HG02763 (cell line): ENCODE measurements around the gene ETFBKMT.
A peak's percentile ranks its signal among the peaks of the same experiment; 100 is the strongest.
"Not testable (repeated sequence)": the region's sequence is repeated elsewhere in the genome, so short reads cannot be mapped to it uniquely, and the experiment has no call there.

Source experiments
- ATAC-seq: cut with Tn5 transposase; IDR thresholded peaks from one replicate; pipeline ENCODE4 v1.9.1; 2021; ENCODE audit warnings: mild to moderate bottlenecking, moderate library complexity; ENCODE audit not compliant: unreplicated experiment

Gene ETFBKMT

DNA sequence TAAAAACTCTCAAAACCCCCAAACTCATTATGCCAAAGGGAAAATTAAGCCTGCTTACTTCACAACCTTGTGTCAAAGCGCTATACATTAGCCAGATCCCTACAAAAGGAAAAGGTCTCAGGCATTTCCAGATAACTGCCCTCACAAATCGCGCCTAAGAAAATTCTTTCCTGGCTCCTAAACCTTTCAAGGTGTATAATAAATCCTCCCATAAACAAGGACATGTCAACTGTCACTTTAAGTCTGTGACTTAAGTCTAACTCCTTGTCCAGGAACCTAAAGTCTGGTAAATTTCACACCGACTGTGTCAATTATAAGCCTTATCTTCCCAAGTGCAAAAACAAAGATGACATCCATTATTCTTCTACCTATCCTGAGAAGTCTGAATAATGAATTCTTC is 4.3 kb upstream of the ETFBKMT start:
- no peak for ATAC-seq

DNA sequence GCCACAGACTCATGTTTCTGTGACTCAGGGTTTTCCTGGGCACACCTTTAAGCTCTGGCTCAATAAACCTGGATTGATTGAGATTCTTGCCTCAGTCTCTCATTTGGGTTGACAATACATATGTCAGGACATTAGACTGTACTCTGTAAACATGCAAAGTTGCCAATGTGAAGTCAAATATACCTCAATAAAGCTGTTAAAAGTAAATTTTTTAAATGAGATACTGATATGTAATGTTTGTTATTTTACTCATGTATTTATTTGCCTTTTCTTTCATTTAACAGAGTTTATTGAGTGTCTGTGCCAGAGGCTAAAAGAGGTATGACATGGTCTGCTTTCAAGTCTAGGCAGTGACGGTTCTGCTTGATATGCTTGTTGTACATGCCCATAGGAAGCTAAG is 3.7 kb upstream of the ETFBKMT start:
- no peak for ATAC-seq

DNA sequence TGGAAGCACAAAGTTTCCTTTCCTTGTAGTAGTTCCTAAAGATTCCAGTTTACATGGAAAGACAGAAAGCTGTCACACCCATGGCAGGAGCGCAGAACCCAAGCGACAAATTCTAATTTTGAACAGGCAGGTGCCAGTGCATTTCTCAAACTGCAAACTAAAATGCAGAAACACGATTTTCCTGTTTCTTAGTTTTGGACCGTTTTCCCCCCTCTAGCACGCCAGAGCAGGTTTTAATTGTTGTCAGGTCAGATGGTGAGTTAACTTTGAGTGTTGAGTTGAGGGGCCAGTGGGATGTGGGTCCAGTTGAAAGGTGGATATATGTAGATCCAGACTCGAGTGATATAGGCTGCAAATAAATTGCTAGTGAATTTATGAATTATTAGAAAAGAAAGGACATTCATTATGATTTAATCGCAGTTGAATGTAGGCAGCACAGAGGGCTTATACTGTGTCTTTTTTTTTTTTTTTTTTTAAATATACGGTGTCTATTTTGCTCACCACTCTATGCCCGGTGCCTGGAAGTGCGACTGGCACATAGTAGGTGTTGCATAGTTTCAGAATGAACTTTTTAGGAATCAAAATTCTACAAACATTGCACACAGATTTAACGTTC is 909 bp upstream of the ETFBKMT start:
- no peak for ATAC-seq

DNA sequence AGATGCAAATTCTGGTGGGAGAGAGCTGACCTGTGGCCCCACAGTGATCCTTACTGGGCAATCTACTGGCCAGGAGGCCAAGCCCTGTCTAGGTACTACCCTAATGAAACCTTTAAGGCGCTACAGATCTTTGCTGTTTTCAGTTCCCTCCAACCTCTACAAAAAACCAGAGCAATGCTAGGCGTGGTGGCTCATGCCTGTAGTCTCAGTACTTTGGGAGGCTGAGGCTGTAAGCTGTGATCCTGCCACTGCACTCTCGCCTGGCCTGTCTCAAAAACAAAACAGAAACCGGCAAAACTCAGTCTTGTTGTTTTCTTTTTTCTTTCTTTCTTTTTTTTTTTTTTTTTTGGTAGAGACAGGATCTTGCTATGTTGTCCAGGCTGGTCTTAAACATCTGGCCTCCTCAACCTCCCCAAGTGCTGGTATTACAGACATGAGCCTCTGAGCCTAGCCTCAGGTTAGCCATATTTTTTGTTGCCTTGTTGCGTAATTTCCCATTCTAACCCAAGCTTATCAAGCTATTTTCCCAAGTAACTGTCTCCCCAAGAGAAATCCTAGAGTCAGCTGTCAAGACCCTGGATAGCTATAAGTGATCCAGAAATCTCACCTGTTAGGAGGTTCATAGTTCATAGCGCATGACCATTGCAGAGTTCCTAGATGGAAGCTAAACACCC is 2.8 kb downstream of the ETFBKMT start:
- no peak for ATAC-seq

DNA sequence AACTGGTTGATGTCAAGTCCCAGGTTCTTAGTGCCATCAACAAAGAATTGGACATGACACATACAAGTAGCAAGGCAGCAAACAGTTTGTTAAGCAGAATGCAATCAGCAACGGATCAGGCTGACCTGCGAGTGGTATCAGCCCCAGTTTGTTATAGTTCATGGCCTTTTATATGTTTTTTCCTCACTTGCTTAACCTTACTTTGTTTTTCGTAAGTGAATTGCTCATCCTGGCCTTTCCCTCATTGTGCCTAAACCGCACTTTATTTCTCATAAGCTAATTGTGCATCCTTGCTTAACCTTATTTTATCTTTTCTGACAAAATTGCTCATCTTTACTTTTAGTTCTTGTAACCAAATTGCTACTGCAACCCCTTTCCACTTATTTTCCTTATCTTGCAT is 4.1 kb downstream of the ETFBKMT start:
- no peak for ATAC-seq

DNA sequence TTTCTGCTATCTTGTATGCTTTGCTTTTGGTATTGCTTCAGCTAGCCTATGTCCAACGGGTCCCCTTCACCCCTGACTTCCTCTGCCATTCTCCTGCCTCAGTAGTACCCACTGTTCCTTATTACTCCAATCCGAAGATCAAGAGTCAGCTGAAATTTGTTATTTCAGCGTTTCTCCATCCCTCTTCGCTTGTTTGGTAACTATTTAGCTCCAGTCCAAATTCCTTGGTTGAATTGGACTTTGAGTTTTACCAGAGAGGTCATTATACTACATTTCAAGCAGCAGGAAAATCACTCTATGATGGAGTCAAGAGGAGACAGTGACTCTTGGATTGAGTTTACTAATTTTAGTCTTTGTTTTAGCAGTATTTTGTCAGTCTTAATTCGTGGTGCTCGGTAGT is 4.5 kb downstream of the ETFBKMT start:
- ATAC-seq = no peak

DNA sequence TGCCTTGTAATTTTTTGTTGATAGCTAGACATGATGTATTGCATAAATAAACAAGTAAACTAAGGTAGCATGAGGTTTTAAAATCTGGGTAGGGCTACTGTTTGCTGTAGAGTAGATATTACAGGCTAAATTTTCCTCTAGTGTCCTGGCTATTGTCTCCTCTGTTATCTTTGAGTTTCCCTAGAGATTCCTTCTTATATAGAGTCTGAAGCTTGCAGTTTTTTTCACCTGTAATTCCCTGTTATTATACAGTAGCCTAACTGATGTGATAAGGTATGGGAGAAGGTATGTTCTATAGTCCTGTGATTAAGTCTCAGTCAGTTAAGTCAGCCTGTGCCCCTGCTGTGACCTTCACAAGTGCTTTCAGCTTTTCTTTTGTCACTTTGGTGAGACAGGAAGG is 9.5 kb downstream of the ETFBKMT start:
- ATAC-seq = no peak

DNA sequence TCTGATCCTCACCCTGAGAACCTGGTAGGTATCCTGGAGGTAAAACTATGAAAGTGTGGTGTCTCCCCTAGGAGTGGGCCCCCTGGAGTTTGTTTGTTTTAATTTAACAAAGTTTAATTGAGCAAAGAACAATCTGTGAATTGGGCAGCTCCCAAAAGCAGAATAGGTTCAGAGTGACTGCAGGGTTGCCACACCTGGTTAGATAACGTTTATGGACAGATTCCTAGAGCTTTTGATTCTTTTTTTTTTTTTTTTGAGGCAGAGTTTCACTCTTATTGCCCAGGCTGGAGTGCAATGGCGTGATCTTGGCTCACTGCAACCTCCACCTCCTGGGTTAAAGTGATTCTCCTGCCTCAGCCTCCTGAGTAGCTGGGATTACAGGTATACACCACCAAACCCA is 10.1 kb downstream of the ETFBKMT start:
- not testable (repeated sequence) for ATAC-seq

DNA sequence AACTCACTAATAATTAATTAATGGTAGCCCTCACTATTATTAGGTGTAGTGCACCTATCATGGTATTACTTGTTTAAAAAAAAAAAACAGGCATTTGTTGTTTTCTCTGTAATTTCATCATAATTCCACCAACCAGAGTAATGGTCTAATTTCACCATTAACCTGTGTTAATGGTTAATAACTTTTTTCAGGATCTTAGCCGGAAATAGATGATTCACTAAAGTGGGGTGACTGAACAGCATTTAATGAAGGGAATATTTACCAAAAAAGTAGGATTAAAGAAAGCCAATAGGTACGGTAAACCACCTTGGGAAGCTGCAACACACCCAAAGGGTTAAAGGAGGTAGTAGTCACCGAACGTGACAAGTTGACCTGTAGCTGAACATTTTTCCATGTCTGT is 13.0 kb downstream of the ETFBKMT start:
- ATAC-seq = no peak

DNA sequence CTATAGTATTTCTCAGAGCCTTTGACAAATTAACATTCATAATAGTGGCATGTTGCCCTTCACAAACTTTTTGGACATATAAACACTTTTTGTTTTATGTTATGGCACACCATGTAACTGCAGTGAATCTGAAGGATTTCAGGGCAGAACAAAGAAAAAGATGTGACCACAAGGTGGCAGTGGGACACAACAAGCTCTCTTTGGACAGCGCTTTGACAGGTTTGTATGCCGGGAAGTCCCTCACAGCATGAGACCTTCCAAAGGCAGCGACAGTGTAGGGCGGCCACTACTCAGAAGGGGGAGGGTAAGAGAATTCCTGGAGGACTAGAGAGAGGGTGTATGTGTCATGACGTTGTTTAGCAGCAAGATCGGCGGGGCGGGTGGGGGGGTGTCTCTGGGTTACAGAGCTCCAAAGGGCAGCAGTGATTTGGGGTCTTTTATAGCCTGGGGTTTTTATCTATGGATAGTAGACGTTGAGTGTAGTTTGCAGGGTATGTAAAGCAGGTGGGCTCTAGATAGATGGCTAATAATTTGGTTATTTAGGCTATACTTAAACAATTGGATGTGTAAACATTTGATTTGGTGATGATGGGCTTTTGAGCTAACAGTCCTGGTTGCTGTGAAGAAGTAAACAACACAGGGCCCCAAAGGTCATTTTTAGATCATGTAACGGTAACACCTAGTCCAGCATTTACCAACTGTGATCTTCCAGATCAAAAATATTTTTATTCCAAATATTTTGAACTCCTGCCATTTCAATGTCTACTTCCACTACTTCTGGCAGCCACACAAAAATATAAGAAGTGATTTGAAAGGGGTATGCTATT is 22.9 kb downstream of the ETFBKMT start:
- peak; percentile 81 for ATAC-seq

DNA sequence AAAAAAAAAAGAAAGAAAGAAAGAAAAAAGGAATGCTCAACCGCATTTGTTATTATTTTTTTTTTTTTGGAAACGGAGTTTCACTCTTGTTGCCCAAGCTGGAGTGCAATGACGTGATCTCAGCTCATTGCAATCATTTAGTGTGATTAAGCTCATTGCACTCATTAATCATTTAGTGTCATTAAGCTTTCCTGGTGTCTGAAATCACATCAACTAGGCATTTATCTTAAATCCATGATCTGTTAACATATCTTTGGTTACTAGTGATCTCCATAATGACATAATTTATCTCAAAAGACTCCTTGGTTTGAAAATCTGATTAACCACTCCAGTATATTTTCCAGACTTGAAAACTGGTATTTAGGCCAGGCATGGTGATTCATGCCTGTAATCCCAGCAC is 26.3 kb downstream of the ETFBKMT start:
- ATAC-seq = no peak

DNA sequence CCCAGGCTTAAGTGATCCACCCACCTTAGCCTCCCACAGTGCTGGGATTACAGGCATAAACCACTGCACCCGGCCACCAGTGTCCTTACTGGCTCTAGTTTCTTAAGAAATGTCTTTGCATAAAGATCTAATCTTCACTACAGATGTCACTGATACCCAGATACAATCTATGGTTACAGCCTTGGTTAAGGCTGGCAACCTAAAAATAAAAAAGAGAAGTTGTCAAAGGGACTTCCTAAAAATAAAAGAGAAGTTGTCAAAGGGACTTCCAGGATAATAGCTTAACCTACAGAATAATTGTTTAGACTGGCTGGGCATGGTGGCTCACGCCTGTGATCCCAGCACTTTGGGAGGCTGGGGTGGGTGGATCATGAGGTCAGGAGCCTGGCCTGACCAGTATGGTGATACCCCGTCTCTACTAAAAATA is 27.6 kb downstream of the ETFBKMT start:
- ATAC-seq = peak; percentile 52

DNA sequence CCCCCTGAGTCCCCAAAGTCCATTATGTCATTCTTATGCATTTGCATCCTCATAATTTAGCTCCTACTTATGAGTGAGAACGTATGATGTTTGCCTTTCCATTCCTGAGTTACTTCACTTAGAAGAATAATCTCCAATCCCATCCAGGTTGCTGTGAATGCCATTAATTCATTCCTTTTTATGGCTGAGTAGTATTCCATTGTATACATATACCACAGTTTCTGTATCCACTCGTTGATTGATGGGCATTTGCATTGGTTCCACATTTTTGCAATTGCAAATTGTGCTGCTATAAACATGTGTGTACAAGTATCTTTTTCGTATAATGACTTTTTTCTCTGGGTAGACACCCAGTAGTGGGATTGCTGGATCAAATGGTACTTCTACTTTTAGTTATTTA is 30.4 kb downstream of the ETFBKMT start:
- not testable (repeated sequence) for ATAC-seq

DNA sequence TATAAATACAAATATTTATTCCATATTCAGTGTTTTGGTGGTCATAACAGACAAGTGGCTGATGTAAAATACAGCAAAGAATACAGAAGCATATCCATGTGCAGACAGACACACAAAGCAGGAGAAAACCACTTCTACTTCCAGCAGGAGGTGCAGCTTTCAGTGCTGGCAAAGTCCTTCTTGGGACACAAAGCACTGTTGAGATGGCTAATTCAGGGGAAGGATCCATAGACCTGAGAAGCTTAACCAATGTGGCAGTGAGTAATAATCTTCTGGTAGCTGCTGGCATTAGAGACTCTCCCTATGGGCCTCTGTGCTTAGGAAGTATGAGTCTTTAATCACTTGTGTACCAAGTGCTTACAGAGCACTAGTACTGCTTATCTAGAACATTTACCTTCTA is 42.6 kb downstream of the ETFBKMT start:
- no peak for ATAC-seq

DNA sequence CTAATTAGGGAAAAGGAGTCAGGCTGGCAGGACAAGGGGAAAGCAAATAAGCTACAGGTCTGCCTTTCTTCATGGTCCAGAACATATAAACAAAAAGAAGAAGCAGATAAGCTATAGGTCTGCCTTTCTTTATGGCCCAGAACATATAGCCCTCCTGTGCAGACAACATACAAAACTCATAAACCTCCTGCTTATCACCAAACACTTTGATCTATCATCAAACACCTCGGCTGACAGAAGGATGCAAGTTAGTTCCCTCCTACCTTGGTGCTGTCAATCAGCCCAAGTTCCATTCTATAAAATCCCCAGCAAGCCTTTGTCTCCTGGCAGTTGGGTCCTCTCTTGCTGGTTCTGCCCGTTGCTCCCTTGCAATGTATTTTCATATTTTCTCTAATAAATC is 46.1 kb downstream of the ETFBKMT start:
- ATAC-seq = no peak

DNA sequence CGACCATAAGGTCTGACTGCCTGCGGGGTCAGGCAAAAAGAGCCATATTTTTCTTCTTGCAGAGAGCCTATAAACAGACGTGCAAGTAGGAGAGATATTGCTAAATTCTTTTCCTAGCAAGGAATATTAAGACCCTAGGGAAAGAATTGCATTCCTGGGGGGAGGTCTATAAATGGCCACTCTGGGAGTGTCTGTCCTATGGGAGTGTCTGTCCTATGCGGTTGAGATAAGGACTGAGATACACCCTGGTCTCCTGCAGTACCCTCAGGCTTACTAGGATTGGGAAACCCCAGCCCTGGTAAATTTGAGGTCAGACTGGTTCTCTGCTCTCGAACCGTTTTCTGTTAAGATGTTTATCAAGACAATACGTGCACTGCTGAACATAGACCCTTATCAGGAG is 48.6 kb downstream of the ETFBKMT start:
- ATAC-seq = not testable (repeated sequence)

DNA sequence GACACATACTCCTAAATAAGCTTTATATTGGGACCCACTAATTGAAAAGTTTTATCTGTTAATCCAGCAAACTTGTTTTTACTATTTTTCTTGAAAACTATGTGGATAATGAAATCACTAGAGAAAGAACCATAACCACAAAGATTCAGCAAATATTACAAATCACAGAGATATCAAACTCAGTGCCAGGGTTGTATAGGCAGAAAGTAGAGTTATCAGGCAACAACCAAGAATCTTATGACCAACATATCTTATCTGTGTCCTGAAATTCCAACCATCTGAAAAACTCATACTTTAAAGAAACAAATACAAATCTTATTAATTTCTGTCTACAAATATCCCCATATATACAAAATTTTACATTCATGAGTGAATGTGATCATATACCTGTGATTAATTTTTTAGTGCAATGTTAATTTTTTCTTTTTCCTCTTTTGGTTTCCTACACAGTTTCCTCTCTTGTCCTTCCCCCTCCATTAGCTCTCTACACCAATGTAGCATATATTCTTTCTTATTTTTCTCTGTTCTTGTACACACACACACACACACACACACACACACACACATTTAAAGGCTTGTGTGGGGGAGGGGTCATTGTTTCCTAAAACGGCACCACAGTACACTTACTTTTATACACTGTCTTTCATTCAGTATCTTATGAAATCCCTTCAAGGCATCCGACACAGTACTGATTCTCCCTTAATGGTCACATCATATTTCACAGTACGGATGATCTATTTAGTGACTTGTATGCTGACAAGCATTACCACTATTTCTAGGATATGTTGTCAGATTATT is 50.7 kb downstream of the ETFBKMT start:
- no peak for ATAC-seq

DNA sequence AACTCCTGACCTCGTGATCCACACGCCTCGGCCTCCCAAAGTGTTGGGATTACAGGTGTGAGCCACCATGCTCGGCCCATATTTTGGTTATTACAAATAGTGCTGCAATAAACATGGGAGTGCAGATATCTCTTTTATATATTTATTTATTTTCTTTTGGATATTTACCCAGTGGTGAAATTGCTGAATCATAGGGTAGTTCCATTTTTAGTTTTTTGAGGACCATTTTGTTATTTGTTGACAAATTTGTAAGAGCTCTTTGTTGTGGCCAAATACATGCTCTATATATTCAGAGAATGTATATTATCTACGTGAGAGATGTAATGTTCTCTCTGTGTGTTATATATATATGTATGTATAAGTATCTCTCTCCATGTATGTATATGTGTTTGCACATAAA is 53.4 kb downstream of the ETFBKMT start:
- no peak for ATAC-seq

DNA sequence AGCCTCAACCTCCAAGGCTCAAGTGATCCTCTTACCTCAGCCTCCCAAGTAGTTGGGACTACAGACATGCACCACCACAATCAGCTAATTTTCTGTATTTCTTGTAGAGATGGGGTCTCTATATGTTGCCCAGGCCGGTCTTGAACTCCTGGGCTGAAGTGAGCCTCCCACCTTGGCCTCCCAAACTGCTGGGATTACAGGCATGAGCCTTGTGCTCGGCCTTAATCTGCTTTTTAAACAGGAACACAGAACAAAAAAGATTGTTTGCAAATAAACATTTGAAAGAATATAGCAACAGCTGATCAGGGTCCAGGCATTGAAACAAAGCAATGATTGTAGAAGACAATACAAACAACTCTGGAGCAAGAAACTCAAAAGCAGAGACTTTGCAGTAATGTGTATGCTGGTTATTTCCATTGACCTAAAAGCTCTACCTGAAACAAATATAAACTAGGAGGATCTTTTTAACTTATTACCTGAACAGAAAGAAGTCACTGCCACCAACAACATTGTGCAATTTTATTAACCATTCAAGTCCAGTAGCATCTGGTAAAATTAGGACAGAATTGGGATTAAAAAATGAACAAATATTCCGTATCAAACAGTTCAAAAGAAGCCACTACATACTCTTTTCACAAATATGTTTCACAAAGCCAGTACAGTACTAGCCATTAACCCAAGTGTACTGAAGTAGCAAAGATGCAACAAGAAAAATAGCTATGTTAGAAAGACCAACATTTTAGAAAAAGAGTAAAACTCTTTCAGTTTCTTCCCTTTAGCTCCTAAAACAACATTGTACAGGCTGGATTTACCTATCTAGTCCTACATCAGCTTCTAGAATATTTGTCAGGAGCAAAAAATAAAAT is 55.2 kb downstream of the ETFBKMT start:
- ATAC-seq = peak; percentile 5

DNA sequence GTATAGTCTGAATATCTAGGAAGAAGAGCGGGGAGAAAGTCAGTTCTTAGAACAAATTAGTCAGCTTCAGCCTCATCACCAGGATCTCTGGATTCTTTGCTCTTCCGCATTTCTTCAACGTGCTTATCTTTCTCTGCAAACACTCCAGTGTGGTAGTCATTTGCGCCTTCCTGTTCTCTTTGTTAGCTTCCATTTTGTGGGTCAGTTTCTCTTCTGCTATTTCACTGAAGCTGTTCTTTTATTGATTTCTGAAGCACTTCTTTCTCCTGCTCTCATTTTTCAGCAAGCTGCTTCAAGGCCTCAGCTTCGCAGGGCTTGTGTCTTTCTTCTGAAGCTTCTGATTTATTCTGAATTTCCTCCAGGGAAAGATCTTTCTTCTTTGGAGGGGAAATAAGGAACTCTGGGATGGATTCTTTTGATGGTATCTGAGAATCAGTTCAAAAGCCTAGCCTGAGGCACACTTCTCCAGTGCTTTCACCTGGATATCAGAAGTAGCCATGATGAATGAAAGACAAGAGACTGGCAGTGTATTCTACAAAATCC is 55.9 kb downstream of the ETFBKMT start:
- ATAC-seq = peak; percentile 65
